Urothelium cell line (cell line): Measurements from ENCODE around the gene ZNF79.

Source experiments
- DNase-seq: peaks from one replicate; pipeline ENCODE4 v3.0.0; 2011; ENCODE audit warnings: low spot score, mixed read lengths
- FAIRE-seq: peaks from 2 replicates; lab custom pipeline; 2011; peaks lifted over from hg19 to GRCh38; lab: Jason Lieb, UNC

The ZNF79 gene

GRCh38 chr9:127423476-127423933, 677 bp upstream of the ZNF79 start:
- DNase-seq (no peak), FAIRE-seq (no peak)

DNA sequence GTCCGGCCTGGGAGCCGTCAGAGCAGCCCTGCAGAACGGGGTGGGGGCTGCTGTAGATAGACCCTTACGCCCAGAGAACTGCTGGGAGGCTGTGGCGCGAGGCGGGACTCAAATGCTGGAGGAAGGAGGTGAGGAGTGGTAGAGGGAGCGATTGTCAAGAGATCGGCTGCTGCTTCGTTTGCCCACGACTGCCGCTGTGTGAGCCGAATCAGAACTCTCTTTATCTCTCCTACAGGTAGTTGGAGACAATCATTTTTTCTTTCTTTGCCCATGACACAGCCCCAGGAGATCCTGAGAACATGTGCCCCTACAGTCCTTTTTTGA, 456 bp downstream of the ZNF79 start:
- no peak for FAIRE-seq
- no peak for DNase-seq

DNA sequence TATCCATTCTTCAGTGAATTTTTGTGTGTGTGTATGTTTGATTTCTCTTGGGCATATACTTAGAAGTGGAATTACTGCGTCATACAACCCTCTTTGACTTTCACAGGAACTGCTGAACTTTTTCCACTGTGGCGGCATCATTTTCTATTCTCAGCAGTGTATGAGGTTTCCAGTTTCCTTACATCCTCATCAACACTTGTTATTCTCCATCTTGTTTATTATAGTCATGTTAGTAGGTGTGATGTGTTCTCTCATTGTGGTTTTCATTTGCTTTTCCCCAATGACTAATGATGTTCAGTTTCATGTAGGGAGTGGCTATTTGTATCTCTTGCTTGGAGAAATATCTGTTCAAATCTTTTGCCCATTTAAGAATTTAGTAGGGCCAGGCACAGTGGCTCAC, 2.6 kb downstream of the ZNF79 start:
- DNase-seq (no peak), FAIRE-seq (no peak)

- FAIRE-seq (no peak), DNase-seq (no peak)
These were observed 4.2 kb downstream of the ZNF79 start for GRCh38 chr9:127428348-127428747.

DNA sequence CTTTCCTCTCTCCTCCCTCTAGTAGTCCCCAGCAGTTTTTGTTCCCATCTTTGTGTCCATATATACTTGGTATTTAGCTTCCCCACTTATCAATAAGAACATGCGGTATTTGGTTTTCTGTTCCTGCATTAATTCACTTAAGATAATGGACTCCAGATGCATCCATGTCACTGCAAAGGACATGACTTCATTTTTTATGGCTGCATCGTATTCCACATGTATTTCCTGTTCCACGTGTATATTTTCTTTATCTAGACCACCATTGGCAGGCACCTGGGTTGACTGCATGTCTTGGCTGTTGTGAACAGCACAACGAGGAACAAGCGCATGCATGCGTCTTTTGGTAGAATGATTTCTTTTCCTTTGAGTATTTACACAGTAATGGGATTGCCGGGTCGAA, 6.2 kb downstream of the ZNF79 start:
- FAIRE-seq = no peak
- DNase-seq = no peak

DNA sequence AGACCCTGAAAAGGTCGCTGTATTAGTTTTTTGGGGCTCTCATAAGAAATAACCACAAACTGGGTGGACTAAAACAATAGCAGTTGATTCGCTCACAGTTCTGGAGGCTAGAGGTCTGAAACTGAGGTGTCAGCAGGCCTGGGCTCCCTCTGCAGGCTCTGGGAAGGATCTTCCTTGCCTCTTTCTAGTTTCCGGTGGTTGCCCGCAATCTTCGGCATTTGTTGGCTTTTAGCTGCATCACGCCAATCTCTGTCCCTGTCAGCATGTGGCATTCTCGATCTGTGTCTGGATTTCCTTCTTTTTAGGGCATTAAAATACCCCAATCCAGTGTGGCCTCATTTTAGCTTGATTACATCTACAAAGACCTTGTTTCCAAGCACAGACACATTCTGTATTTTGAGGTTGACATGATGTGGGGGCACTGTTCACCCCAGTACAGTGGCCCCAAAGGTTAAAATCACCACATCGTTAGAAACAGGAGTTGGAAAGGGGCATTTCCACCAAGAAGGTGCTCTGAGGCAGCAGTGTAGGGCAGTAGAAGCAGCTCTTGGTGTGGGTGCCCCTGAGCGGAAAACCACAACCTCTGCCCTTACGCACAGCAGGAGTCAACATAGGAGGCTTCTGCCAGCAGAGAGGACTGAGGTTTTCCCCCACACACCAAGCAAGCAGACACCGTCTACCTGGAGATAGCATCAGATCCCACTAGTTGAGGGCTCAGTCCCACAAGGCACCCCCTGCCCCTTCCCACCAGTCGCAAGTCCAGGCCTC, 13.5 kb downstream of the ZNF79 start:
- DNase-seq = no peak
- FAIRE-seq = no peak

GRCh38 chr9:127438394-127438793, 14.2 kb downstream of the ZNF79 start:
- no peak for DNase-seq
- no peak for FAIRE-seq

- no peak for FAIRE-seq
- no peak for DNase-seq
These were observed 20.2 kb downstream of the ZNF79 start for GRCh38 chr9:127444283-127444920.

DNA sequence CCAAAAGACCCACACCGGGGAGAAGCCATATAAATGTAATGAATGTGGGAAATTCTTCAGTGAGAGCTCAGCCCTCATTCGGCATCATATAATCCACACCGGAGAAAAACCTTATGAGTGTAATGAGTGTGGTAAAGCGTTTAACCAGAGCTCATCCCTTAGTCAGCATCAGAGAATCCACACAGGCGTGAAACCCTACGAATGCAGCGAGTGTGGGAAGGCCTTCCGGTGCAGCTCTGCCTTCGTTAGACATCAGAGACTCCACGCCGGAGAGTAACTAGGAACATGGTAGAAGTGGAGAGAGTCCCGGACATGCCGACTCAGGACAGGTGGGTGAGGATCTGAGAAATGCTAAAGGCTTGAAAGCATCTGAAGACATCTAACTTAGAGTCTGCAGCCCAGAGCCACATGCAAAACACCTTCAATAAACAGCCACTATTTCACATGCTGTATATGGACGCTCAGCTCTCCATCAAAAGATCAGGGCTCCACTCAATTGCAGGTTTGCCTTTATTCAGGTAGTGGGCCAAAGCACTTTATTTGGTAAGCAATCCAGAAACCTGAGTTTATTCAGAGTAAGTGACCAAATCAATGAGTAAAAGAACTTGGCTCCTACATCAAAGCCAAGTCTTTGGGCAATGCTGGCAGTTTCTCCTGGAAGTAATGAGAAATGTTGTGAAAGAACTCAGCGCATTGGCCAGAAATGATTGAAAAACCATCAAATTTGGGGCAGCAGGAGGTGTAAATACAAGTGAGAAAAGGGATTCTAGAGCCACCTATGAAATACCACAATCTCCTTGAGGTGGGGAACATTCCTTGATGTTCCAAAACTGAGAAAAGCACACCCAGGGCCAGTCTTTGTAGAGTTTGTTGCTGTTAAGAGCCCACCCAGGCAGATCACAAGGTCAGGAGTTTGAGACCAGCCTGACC, 21.0 kb downstream of the ZNF79 start:
- FAIRE-seq (no peak), DNase-seq (no peak)

DNA sequence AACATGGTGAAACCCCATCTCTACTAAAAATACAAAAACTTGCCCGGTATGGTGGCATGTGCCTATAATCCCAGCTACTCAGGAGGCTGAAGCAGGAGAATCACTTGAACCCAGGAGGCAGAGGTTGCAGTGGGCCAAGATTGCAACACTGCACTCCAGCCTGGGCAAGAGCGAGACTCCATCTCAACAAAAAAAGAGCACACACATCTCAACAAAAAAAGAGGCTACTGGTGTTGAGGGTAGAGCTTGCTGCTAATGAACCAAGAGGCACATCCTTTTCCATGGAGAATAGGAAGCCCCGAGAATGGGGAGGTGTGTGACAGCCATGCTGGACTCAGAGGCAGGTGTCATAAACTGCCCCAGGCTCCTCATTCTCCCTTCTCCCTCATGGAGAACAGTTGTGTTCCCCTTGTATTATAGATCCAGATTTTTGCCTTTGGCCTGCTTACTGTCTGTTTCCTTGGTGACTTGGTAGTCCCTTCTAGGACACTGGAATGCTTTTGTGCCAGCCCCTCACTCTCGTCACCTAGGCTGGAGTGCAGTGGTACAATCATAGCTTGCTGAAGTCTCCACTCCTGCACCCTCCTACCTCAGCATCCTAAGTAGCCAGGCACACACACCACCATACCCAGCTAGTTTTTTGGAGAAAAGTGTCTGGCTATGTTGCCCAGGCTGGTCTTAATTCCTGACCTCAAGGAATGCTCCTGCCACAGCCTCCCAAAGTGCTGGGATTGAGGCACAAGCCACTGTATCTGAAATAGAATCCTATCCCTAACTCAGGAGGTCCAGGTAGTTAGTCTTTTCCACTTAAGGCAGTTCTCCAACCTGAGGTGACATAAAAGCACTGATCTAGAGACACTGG, 21.9 kb downstream of the ZNF79 start:
- DNase-seq (no peak), FAIRE-seq (no peak)

- FAIRE-seq (no peak), DNase-seq (no peak)
These were observed 22.7 kb downstream of the ZNF79 start for GRCh38 chr9:127446713-127447415.

GRCh38 chr9:127447416-127448111, 23.4 kb downstream of the ZNF79 start:
- no peak for DNase-seq
- FAIRE-seq = no peak

DNA sequence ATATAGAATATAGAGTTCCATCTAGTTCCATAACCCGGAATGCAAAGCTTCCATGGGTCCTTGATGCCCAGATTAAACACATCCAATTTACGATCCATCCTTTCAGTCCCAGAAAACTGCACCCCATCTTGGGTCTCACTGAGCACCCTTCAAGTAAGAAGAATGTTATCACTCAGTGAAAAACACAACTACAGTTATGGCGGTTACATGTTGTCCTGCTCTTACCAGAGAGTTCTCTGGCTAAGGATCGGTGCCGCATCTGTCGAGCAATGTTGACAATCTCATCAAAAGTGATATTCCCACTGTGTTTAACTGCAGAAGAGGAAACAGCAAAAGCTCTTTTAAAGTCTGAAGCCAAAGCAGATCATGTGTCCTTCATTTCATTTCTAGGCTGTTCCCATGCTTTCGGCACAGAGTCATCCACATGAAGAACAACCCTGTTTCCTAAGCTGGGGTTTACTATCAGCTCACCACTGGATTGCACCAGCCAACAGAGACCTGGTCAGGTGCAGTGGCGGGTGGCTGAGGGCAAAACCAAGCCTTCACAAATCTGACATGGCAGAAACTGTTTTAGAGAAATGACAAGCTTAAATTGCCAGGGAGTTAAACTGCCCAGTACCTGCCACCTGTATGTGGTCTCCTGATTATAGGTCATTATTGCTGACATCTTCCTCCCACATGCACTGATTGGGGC, 24.1 kb downstream of the ZNF79 start:
- FAIRE-seq (no peak), DNase-seq (no peak)

DNA sequence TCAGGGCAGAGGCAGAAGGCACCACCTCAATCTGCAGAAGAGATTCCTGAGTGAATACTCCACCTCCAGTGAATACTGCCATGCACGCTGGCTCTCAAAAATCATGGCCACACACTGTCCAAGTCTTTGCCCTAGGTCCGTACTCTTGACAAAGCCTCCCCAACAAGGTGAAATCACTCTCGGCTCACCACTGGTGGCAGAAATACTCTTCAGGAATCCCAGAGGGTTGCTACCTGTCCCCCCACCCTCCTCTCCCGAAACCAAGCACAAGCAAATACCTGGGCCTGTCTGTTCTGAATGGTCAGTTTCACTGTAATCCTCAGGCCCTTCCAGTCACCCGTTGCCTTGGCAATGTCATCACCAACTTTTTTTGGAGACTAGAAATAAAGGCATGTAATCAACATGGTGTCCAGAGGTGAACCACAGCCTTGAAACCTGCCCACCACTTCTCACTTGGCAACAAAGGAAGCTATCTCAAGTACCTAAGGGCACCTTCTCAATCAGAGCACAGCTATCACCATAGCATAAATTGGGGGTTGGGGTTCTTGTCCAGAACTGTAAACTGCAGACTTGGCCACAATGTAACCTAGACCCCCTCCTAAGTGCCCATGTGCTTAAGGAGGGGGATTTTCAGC, 25.3 kb downstream of the ZNF79 start:
- DNase-seq (no peak), FAIRE-seq (no peak)

DNA sequence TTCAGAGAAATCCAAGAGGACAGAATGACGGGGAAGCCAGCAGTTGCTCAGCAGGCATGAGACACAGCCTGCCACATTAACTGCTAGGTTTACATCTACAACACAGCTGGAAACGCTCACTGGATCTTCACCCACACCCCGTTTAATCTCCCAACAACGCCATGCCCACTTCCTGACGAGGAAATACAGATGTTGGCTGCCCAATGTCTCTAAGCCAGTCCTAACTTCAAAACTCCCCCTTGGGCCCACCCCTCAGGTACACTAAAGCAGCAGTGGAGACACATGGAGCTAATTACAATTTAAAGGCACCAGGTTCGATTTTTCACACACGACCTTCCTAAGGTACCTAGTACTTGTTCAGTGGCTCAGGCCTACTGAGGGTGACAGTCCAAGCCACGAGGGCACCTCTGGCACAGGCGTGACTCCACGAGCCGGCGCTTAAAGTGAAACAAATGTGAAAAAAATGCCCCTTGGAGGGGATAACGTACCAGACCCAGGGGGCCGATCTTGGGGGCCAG, 26.1 kb downstream of the ZNF79 start:
- DNase-seq = no peak
- FAIRE-seq = no peak

GRCh38 chr9:127450830-127451607, 26.8 kb downstream of the ZNF79 start, which contains the start of the genes LRSAM1 and RPL12:
TSS of gene LRSAM1 (plus strand) at chr9:127451510. CDS start at chr9:127454528, 3,018 bp downstream.
TSS of gene RPL12 (minus strand) at chr9:127451406. CDS start at chr9:127451317, 89 bp downstream.
- DNase-seq = peak; percentile 94
- no peak for FAIRE-seq

- FAIRE-seq = no peak
- no peak for DNase-seq
These were observed 27.4 kb downstream of the ZNF79 start for GRCh38 chr9:127451608-127451857.
